Activated CD8-positive, alpha-beta memory T cell treated with anti-CD3 and anti-CD28 coated beads for 48 hours (primary cell): ENCODE results near the gene DOCK3.
"Not testable (repeated sequence)": the region's sequence is repeated elsewhere in the genome, so short reads cannot be mapped to it uniquely, and the experiment has no call there.

Source experiments
- DNase-seq, 3 experiments: peaks; one replicate each; pipeline ENCODE4 v3.0.0-alpha.2; 2020; ENCODE audit warnings: low read depth in 2 of 3, low spot score in 2 of 3

DOCK3 gene

GRCh38 chr3:51082363-51082762 is 407.6 kb downstream of the DOCK3 start:
- DNase-seq = no peak

DNA sequence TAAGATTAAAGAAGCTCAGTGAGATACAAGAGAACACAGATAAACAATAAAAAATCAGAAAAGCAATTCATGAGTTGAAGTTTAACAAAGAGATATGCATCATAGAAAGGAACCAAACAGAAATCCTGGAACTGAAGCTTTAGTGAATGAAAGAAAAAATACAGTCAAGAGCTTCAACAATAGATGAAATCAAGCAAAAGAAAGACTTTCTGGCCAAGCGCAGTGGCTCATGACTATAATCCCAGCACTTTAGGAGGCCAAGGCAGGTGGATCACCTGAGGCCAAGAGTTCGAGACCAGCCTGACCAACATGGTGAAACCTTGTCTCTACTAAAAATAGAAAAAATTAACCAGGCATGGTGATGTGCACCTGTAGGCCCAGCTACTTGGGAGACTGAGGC is 408.8 kb downstream of the DOCK3 start:
- DNase-seq = no peak

- not testable (repeated sequence) for DNase-seq
These were observed 417.4 kb downstream of the DOCK3 start for GRCh38 chr3:51092141-51092540.

DNA sequence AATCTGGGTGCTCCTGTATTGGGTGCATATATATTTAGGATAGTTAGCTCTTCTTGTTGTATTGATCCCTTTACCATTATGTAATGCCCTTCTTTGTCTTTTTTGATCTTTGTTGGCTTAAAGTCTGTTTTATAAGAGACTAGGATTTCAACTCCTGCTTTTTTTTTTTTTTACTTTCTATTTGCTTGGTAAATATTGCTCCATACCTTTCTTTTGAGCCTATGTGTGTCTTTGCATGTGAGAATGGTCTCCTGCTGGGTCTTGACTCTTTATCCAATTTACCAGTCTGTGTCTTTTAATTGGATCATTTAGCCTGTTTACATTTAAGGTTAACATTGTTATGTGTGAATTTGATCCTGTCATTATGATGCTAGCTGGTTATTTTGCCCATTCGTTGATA is 420.1 kb downstream of the DOCK3 start:
- DNase-seq = not testable (repeated sequence)

DNA sequence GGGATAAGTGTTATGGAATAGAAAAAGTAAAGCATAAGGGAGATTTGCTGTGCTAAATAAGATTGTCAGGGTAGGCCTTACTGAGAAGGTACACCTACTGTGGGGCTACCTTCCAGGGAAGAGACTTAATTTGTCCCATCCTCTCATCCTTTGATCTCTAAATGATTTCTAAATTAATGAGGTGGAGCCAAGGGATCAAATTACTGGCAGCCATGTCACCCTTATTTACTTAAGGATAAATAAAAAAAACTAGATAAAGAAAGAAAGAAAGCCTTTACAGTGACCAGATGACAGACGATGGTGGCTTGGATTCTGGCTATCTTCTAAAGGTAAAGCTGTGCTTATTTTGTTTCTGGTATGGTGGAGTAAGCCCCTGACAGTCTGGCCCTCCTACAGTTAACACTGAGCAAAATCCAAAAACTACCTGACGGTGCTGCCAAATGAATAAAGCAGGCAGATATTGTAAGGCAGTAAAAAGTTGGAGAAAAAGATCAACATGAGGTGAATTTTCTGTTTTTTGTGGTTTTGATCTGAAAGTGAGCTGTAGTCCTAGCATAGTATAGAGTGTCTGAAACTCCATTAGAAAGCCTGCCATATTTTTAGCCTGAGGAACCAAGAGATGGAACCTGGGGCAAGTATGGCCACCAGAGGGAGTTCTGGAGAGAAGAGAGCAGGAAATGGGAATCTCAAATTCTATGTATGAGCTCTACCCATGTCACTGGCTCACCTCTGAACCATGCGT is 425.2 kb downstream of the DOCK3 start:
- no peak for DNase-seq

GRCh38 chr3:51100536-51100851 is 425.8 kb downstream of the DOCK3 start:
- no peak for DNase-seq

- no peak for DNase-seq
These were observed 427.7 kb downstream of the DOCK3 start for GRCh38 chr3:51102396-51102795.

- no peak for DNase-seq
These were observed 431.6 kb downstream of the DOCK3 start for GRCh38 chr3:51106242-51106876.

DNA sequence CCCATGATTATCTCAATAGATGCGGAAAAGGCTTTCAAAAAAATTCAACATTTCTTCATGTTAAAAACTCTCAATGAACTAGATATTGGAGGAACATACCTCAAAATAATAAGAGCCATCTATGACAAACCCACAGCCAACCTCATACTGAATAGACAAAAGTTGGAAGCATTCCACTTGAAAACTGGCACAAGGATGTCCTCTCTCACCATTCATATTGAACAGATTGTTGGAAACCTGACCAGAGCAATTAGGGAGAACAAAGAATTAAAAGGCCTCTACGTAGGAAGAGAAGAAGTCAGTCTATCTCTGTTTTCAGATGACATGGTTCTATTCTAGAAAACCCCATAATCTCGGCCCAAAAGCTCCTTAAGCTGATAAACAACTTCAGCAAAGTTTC is 435.9 kb downstream of the DOCK3 start:
- no peak for DNase-seq

DNA sequence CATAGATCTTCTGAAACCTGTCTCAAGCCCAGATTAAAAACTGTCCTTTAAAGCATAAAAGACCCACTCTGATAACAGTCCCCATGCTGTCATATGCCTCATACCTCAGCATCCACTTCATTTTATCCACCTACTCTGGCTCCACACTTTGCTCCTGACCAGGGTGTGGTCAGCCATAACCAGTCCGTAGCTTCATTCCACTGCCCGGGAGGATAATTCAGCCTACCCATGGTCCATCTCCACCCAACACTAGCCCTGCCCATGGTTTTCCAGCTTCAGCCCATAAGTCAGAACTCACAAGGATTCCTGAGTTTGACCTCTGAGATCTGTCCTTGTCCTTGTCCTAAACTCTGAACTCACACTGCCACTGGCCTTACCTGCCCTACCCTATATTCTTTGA is 448.2 kb downstream of the DOCK3 start:
- DNase-seq = no peak

DNA sequence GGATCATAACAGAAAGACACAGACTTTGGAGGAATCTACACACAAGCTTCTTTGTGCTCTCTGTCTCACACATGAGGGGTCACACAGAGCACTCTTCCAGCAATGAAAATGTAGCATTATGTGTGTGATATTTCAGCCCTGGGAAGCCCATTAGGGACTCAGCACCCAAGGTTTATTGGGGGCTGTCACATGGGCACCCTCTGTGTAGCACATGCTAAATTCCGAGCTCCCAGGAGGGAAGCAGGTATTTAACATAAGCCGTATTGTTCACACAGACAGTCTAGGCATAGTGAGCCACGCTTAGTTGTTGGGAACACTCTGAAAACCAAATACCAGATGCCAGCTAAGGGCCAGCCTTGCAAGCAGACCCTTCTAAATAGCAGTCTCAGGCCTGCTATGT is 448.8 kb downstream of the DOCK3 start:
- DNase-seq = no peak

DNA sequence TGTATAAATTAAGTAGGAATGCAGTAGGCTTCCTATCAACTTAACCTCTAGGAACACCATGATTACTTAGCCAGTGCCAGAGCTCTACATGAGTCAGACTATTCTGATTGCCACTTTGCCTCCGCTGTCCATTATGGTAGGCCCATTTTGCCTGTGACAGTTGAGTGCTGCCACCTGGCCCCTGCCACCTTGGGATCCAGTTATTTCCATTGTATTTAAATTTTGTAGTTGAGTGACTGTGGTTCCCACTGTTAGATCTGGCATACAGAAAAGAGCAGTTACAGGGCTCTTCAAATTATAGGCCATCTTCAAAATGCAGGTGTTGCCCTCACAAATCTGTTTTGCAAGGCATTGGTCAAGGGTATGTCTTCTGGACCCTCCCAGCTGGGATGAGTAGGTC is 456.9 kb downstream of the DOCK3 start:
- not testable (repeated sequence) for DNase-seq

DNA sequence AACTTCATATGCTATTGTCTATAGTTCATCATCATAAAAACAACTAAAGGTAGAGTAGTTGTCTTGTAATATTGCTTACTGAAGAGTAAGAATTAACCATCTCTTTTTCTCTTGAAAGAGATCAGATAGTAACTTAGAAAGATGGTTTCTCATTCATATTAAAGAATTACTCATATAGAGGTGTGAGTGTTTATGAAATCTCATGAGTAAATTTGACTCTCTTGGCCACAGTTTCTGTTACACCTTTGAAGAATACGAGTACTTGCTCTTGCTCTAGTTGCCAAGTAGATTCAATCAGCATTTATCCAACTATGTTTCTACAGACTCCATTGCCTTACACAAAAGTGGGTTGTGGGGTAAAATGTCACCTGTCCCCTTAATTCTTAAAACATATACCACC is 463.0 kb downstream of the DOCK3 start:
- DNase-seq = no peak

- no peak for DNase-seq
These were observed 464.9 kb downstream of the DOCK3 start for GRCh38 chr3:51139616-51140015.

DNA sequence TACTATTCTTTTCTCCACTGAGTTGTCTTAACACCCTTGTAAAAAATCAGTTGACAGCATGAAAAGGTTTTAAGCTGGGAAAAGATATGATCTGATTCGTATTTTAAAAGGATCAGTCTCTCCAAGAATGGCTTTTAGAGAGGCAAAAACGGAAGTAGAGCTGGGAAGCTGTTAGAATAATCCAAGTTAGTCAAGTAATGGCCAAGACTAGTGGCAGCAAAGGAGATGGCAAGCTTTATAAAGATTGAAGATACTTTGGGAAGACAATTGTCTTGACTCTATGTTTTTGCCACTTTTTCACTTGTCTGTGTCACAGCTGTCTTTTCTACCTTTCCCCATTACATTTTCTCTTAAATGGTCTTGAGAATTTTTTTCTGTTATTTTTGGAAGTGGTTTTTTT is 466.8 kb downstream of the DOCK3 start:
- DNase-seq = no peak

DNA sequence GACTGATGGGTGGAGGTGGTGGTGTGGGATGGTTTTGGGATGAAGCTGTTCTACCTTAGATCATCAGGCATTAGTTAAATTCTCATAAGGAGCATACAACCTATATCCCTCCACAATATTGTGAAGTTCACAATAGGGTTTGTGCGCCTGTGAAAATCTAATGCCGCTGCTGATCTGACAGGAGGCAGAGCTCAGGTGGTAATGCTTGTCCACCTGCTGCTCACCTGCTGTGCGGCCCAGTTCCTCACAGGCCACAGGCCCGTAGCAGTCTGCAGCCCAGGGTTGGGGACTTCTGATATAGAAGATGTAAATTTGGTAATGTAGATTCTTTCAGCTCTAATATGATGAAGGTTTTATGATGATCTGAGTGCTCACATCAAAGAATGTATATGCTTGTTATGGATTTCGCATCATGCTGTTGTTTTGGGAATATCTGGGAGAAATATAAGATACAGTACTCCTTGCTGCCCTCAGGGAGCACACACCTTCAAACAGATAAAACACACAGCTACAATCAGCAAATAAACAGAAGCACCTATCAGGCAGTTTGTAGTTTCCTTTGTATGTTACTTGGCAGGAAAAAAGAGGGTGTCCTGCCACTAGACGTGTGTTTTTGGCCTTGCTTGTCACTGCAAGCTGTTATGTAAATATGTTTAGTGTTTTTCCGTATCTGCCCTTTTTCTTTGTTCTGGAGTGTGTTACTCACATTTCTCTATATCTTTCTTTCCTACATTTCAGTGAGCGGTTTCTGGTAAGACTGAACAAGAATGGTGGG is 471.3 kb downstream of the DOCK3 start:
- DNase-seq = no peak

DNA sequence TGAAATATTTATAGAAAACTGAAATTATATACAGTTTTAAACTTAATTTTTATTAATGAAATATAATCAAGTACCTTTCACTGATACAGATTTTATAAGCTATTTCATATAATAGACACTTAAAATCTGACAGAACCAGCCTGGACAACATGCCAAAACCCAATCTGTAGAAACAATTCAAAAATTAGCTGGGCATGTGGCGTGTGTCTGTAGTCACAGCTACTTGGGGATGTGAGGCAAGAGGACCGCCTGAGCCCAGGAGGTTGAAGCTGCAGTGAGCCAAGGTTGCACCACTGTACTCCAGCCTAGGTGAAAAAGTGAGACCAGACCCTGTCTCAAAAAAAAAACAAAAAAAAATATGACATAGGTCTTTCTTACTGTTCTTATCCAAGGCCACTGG is 472.1 kb downstream of the DOCK3 start:
- no peak for DNase-seq

GRCh38 chr3:51156147-51156546 is 481.4 kb downstream of the DOCK3 start:
- DNase-seq = no peak

DNA sequence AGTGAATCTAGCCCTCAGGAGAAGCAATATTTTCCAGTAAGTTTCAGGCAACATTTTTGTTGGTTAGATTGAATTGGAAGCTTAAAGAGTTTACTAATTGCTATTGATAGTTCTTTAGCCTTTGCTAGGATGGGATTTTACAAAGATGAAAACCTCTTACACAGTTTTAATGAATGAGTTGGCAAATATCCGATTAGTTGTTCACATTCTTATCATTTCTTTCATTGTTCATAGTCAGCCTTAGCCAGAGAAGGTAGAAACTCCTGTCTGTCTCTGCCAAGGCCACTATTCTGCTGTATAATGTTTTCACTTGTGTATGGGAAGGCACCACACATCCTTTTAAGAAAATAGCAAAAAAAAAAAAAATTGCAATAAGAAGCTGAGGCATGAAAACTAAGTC is 488.3 kb downstream of the DOCK3 start:
- DNase-seq = no peak

DNA sequence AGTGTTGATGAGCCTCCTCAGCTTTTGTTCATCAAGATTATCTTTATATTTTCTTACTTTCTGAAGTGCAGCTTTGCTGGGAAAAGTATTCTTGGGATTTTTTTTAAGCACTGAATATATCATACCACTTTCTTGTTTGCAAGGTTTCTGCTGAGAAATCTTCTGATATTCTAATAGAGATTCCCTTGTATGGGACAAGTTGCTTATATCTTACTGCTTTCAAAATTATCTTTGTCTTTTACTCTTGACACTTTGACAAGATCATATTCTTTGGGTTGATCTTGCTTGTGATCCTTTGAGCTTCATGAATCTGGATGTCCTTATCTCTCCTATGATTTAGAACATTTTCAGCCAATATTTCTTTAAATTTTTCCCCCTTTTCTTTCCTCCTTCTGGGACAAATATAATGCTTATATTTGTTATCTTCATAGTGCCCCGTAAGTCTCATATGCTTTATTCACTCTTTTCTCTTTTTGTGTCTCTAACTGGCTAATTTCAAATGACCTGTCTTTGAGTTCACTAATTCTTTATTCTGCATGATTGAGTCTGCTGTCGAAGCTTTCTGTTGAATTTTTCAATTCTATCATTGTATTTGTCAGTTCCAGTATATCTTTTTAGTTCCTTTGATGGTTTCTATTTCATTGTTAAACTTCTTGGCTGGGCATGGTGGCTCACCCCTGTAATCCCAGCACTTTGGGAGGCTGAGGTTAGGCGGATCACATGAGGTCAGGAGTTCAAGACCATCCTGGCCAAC is 499.0 kb downstream of the DOCK3 start:
- DNase-seq = no peak

DNA sequence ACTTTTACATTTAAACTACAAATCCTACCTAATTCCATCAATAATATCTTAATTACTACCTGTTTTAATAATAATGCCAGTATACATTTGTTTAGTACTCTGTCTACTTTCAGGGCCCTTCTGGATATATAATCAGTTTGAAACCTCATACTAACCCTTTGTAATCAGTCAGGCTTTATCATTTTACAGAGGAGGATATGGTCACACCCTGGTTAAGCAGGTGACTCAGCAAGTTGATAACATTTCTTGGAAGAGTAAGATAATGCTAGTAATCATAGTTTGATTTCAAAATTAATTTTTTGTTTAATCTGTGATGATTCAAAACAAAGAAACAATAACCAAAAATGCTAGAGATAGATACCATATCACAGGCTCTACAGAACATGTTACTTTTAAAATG is 502.2 kb downstream of the DOCK3 start:
- no peak for DNase-seq

DNA sequence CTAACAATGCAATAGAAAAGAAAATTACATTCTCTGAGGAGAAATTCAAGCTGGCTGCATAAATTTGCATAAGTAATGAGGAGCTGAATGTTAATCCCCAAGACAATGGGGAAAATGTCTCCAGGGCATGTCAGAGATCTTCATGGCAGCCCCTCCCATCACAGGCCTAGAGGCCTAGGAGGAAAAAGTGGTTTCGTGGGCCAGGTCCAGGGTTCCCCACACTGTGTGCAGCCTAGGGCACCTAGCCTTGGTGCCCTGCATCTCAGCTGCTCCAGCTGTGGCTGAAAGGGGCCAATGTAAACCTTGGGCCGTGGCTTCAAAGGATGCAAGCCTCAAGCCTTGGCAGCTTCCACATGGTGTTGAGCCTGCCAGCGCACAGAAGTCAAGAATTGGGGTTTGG is 511.7 kb downstream of the DOCK3 start:
- not testable (repeated sequence) for DNase-seq
